Measurements from ENCODE around the gene LTBP3. TPM values are rescaled to one million over a fixed set of nuclear protein-coding genes. Genes with fewer than 3 reads are reported as not detected.

LTBP3 gene
- total and polyA plus RNA-seq, 9 of the 15 experiments (the other 6 are each of a cell fraction or from before 2014, with no cell fraction given) = 0.06 to 20.5 (median 4.8) TPM

DNA sequence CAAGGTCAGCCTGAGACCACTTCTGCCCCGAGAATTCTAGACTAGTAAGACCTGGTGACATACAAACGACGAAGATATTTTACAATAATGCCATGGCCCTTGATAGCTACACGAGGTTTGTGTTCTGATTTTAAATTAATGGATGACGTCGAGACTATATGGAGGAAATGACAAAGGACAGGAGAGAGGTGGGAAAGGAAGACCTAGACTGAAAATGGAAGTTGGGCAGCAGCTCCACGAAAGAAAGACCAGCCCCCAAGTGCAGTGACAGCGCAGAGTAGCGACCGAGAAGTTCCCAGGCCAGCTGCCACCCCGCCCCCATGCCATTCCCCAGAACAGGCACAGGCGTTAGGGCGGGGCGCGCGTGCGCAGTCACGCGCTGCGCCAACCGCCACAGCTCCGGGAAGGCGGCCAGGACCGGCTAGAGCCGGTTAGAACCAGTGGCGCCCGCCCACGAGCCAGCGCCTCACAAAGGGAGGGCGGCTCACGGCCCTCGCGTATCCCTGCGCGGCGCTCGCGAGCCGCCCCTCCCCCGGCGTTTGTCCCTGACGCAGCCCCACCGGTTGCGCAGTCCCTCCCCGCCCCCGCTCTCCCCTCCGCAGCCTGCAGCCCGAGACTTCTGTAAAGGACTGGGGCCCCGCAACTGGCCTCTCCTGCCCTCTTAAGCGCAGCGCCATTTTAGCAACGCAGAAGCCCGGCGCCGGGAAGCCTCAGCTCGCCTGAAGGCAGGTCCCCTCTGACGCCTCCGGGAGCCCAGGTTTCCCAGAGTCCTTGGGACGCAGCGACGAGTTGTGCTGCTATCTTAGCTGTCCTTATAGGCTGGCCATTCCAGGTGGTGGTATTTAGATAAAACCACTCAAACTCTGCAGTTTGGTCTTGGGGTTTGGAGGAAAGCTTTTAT lies 60.8 kb downstream of the LTBP3 start (continued):
- TF ChIP-seq MYNN (IDR thresholded peaks at IDR 0.05) (peak; percentile 83; the same call in 1 of the 2 replicates), MYNN (CRISPR knock-in tag; IDR thresholded peaks at IDR 0.05) (no peak)

DNA sequence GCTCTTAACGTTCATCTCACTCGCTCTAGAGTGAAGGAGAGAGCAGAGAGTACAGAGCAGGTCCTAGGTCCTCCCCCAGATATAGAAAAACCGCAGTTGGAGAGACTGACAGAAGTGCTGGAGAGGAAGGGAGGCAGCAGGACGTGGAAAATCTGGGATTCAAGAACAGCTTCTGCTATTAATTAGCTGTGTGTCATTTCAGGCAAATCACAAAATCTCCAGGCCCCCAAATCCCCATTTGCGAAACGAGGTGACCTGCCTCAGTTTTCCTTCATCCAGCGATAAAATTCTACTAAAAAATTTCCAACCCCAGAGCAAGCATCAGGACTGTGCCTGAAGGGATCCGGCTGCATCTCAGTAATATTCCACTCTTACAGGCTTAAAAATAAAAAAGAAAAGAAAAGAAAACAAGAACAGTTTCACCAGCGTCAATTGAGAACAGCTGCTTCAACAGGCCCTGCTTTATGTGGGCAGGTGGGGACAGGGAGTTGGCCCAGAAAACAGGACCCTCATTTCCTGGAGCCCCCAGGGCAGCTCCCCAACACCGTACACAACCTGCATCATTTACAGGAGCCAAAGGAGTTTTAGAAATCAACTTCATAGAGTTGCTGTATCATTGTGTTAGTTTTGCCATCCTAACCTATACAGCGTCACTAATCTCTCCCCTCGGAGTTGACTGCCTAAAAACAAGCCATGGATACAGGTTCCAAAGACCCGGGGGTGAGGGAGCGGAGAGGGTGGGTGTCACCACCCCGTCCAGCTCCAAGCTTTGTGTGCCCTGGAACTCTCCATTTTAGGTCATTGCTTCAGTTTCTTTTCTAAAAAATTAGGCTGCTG lies 61.6 kb downstream of the LTBP3 start:
- Histone ChIP-seq H3K27me3 (ENCODE audit: control insufficient read depth in 2 of 2, insufficient read depth in 2 of 2, low read length in 2 of 2) (no peaks in the 10 kb centered on the region), H2AFZ (ENCODE audit: low read depth, low read length) (peak overlapping the region; percentile 57), H3K9me1 (ENCODE audit: control insufficient read depth, insufficient read depth, low read length) (no peaks in the 10 kb centered on the region), H3K9ac (ENCODE audit: insufficient read depth in 1 of 2, low read depth in 2 of 2, low read length in 2 of 2) (peak overlapping the region; percentile 91 to 93), H4K20me1 (replicated peaks; ENCODE audit: control insufficient read depth, insufficient read depth, low read length) (peaks cover 25% of the 10 kb centered on the region), H3K4me2 (ENCODE audit: insufficient read depth, low read length) (peak overlapping the region; percentile 93), H3K4me3 (peak overlapping the region; percentile 41), H3K36me3 (ENCODE audit: control insufficient read depth, insufficient read depth, low read length) (peaks cover 25% of the 10 kb centered on the region), H3K4me1 (replicated peaks in 1 of 2; ENCODE audit: control insufficient read depth in 2 of 2, insufficient read depth in 2 of 2, low read length in 2 of 2) (peaks cover 45 to 47% of the 10 kb centered on the region in 2 experiments), H3K79me2 (ENCODE audit: control insufficient read depth, insufficient read depth, low read length) (peaks cover 95% of the 10 kb centered on the region), H3K9me3 (replicated peaks; ENCODE audit: control insufficient read depth, insufficient read depth, low read depth, low read length) (no peaks in the 10 kb centered on the region), H3K27ac (ENCODE audit: extremely low read depth, low read depth, low read length) (peak overlapping the region; percentile 97)
- ChIA-PET CTCF (ENCODE audit: low intra/inter-chr PET ratio) (no interaction called here), POLR2A (interaction anchor here (0.6 to 27.6 kb wide), 23 partner anchors 8 to 182 kb away, joined by 3 to 2118 read pairs (median 9); partner anchors contain the start of genes CDC42EP2, FAM89B, FRMD8 and NEAT1)
- ATAC-seq (no peak), DNase-seq (ENCODE audit: extremely low read depth in 1 of 4, low spot score in 3 of 4) (peak in 1 of 4 experiments; percentile 62), FAIRE-seq (peak; percentile 29)
- TSS peak; percentile 96 for BruUV-seq (replicated peaks)
- 5% methylated on average over 15 of the region's 15 CpGs for WGBS (ENCODE audit: insufficient coverage, low coverage, missing lambda C conversion rate)
- intact Hi-C loops (cut with micrococcal nuclease) = loop anchor here (1.0 kb wide), 3 partner anchors 19 to 74 kb away; partner anchors contain the start of gene NEAT1
- in situ Hi-C loops (cut with MboI) = no loop called here
- no peak for TF ChIP-seq SMARCB1 (IDR thresholded peaks at IDR 0.05; ENCODE audit: insufficient read length, low read depth)
- peak; percentile 39 for TF ChIP-seq HDAC3 (IDR thresholded peaks at IDR 0.05; ENCODE audit: borderline replicate concordance, partially characterized antibody)
- TF ChIP-seq, protein P1, sequence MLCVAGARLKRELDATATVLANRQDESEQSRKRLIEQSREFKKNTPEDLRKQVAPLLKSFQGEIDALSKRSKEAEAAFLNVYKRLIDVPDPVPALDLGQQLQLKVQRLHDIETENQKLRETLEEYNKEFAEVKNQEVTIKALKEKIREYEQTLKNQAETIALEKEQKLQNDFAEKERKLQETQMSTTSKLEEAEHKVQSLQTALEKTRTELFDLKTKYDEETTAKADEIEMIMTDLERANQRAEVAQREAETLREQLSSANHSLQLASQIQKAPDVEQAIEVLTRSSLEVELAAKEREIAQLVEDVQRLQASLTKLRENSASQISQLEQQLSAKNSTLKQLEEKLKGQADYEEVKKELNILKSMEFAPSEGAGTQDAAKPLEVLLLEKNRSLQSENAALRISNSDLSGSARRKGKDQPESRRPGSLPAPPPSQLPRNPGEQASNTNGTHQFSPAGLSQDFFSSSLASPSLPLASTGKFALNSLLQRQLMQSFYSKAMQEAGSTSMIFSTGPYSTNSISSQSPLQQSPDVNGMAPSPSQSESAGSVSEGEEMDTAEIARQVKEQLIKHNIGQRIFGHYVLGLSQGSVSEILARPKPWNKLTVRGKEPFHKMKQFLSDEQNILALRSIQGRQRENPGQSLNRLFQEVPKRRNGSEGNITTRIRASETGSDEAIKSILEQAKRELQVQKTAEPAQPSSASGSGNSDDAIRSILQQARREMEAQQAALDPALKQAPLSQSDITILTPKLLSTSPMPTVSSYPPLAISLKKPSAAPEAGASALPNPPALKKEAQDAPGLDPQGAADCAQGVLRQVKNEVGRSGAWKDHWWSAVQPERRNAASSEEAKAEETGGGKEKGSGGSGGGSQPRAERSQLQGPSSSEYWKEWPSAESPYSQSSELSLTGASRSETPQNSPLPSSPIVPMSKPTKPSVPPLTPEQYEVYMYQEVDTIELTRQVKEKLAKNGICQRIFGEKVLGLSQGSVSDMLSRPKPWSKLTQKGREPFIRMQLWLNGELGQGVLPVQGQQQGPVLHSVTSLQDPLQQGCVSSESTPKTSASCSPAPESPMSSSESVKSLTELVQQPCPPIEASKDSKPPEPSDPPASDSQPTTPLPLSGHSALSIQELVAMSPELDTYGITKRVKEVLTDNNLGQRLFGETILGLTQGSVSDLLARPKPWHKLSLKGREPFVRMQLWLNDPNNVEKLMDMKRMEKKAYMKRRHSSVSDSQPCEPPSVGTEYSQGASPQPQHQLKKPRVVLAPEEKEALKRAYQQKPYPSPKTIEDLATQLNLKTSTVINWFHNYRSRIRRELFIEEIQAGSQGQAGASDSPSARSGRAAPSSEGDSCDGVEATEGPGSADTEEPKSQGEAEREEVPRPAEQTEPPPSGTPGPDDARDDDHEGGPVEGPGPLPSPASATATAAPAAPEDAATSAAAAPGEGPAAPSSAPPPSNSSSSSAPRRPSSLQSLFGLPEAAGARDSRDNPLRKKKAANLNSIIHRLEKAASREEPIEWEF (CRISPR knock-in tag; IDR thresholded peaks at IDR 0.05) = peak; percentile 88; the same call in 1 of the 2 replicates
- no peak for TF ChIP-seq ZNF766 (CRISPR knock-in tag; conservative IDR thresholded peaks at IDR 0.05)
